GM19240 (cell line): Measurements from ENCODE around the gene CFAP53.

Source experiments
- DNase-seq: peaks from one replicate; pipeline ENCODE4 v3.0.0; 2011; ENCODE audit warnings: low spot score; ENCODE audit not compliant: insufficient read length

Gene CFAP53

GRCh38 chr18:50194631-50195532, 71.4 kb downstream of the CFAP53 start, which contains the start of gene MYO5B:
Gene MYO5B (minus strand): TSS chr18:50195147. CDS start chr18:50194793, 354 bp downstream.
- peak; percentile 23 for DNase-seq

DNA sequence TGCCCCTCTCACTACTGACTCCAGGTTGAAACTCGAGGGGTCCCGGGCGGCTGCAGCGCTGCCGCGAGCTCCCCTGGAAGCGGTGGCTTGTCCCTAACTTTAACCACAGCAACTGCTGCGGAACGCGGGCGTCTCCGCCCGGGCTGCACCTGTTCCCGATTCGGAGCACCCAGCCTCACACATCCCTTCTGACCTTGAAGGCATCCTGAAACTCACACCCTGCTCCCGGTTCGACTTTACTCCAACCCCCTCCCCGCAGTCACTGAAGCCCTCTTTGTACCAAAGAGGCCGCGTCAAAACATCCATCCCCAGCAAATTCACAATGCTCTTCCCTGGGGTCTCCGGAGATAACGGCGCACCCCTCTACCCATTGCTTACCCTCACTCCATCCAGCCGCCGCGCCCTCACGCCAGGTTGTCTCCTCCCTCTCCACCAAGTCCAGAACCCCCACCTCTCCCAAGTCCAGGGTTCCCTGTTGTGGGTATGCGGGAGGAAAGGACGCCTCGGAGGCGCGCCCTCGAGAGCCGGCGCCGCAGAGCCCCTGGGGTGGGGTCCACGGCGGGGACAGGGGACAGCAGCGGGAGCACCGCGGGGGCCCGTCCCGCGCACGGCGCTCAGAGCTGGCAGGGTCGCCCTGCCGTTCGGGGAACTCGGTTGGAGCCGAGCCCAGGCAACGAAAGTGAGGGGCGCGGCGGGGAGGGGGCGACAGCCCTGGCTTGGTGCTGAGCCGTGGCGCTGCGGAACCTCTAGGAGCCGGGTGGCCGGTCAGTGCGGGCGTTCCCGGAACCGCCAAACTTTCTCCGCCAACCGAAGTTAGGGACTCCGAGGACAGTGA, 72.3 kb downstream of the CFAP53 start:
- no peak for DNase-seq

- no peak for DNase-seq
Measured at GRCh38 chr18:50192995-50193795, 73.1 kb downstream of the CFAP53 start.

- DNase-seq, result no peak
Measured at GRCh38 chr18:50190926-50191325, 75.4 kb downstream of the CFAP53 start.

- DNase-seq, result no peak
Measured at GRCh38 chr18:50190236-50190635, 76.1 kb downstream of the CFAP53 start.

GRCh38 chr18:50189160-50189559, 77.1 kb downstream of the CFAP53 start:
- no peak for DNase-seq

DNA sequence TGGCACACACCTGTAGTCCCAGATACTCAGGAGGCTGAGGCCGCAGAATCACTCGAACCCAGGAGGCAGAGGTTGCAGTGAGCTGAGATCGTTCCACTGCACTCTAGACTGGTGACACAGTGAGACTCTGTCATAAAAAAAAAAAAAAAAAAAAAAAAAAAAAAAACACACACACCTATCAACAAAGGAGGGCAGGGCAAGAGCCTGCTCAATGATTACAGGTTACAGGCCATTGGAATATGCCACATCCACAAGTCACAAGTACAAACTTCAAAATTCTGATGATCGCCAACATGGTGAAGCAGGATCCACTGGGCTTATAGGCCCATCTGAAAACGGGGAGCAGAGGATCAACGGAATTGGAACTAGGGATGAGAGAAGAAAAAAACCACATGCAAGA, 77.6 kb downstream of the CFAP53 start:
- no peak for DNase-seq

GRCh38 chr18:50187659-50188058, 78.6 kb downstream of the CFAP53 start:
- no peak for DNase-seq

DNA sequence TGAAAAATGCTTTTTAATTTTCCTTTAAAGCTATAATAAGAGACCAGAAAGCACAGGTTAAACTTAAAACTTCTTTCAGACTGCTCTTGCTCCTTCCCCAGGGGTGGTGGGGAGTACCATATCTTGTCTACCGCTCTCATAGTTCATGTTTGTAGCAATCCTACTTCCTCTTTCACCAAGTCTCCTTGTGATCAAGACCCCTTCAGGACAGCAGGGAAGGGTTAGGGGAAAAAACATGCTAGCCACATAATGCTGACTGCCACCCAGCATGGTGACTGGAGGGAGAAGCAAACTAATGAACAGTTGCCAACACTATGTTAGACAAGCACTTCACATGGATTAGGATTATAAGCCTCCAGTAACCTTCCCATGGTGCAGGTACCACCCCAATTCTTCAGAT, 79.9 kb downstream of the CFAP53 start:
- DNase-seq, result no peak

- DNase-seq, result no peak
Measured at GRCh38 chr18:50183556-50183955, 82.7 kb downstream of the CFAP53 start.

GRCh38 chr18:50182511-50182910, 83.8 kb downstream of the CFAP53 start:
- DNase-seq, result no peak

DNA sequence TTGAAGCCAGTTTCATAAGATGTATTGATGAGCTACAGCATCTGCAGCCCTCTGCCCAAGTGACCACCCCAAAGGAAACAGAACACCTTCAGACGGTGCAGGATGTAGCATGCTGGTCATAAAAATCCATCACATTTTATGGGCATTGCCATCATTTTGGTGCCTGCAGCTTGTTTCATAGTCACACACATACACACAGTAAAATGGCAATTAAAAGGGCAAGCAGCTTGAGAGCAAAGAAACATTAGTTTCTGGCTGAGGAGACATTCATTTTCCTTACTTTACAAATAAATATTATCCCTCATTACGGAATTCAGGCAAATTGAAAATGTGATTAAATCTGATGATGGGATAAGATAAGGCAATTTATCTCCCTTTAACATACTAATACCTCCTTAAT, 84.7 kb downstream of the CFAP53 start:
- DNase-seq, result no peak

GRCh38 chr18:50179465-50179864, 86.8 kb downstream of the CFAP53 start:
- DNase-seq, result no peak

DNA sequence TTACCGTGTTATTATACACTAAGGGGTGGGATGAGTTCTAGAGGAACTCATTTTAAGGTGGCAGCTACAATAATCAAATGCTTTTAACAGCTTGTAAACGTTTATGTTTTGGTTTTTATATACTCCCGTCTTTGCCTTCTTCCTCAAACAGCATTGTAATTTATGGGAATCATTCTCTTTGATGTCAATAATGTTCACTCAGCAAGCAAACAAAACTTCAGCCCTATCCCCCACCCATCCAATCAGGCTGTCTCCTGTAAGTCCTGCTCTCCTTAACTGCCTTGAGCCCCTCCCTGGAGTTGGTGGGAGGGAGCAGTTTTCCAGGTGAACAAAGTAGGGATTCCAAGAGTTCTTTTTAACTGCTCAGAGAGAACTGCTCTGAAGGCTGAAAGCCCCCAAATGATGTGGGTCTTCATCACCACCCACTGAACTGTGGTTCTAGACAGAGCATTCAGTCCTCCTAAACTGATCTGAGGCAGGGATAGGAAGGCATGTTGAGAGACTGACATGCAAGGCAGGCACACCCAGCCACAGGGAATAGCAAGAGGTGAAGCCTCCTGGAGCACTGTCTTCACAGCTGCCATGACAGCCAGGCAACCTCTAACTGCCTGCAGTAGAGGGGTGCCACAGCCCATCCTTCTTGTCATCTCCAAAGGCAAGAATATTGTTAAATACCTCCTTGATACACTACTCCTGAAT, 88.9 kb downstream of the CFAP53 start:
- no peak for DNase-seq
